HepG2 (cell line): Measurements from ENCODE around the gene NEURL2. TPM values are rescaled to one million over a fixed set of nuclear protein-coding genes. Genes with fewer than 3 reads are reported as not detected.

Experiments used
- BRF2 ChIP-seq: sonication (generic); formaldehyde crosslinking; IDR thresholded peaks from 2 replicates; pipeline ENCODE4 v1.8.1; 2022; ENCODE audit warnings: mild to moderate bottlenecking, missing genetic modification reagents
- CCAR2 ChIP-seq: fragments of 200-400 bp; formaldehyde crosslinking; optimal IDR thresholded peaks from 2 replicates; pipeline ENCODE3; 2018; ENCODE audit warnings: low read depth, mild to moderate bottlenecking, low read length, moderate library complexity
- DRAP1 ChIP-seq: IDR thresholded peaks from 2 replicates; pipeline ENCODE4 v1.6.1; 2016; ENCODE audit warnings: missing genetic modification reagents, missing compliant biosample characterization
- ELF4 ChIP-seq: sonication (generic); formaldehyde crosslinking; IDR thresholded peaks from 2 replicates; pipeline ENCODE4 v1.5.0; 2020; ENCODE audit warnings: missing genetic modification reagents, mild to moderate bottlenecking, moderate library complexity, borderline replicate concordance
- ELK4 ChIP-seq: sonication (generic); formaldehyde crosslinking; IDR thresholded peaks from 2 replicates; pipeline ENCODE4 v1.9.0; 2021; ENCODE audit warnings: missing genetic modification reagents, borderline replicate concordance
- FOXP1 ChIP-seq, 2 experiments: fragments of 450-650 bp in 1 of 2; IDR thresholded peaks; 2 replicates each; pipeline ENCODE4 v1.6.1; 2017 to 2018; ENCODE audit warnings: antibody characterized with exemption in 1 of 2
- FOXP4 ChIP-seq: sonication (generic); formaldehyde crosslinking; IDR thresholded peaks from 2 replicates; pipeline ENCODE4 v1.4.0; 2020; ENCODE audit warnings: missing genetic modification reagents
- GMEB1 ChIP-seq: sonication (generic); formaldehyde crosslinking; IDR thresholded peaks from 2 replicates; pipeline ENCODE4 v1.5.1; 2020; ENCODE audit warnings: missing genetic modification reagents, mild to moderate bottlenecking, borderline replicate concordance
- IKZF4 ChIP-seq: sonication (generic); formaldehyde crosslinking; IDR thresholded peaks from 2 replicates; pipeline ENCODE4 v1.5.1; 2020; ENCODE audit warnings: borderline replicate concordance, mild to moderate bottlenecking, low read depth, missing genetic modification reagents; ENCODE audit errors: not compliant biosample characterization
- JDP2 ChIP-seq: sonication (generic); formaldehyde crosslinking; IDR thresholded peaks from 2 replicates; pipeline ENCODE4 v1.8.1; 2022; ENCODE audit warnings: missing genetic modification reagents, borderline replicate concordance
- KLF16 ChIP-seq, 2 experiments: sonication (generic) in 1 of 2; formaldehyde crosslinking in 1 of 2; IDR thresholded peaks; 2 replicates each; pipeline versions ENCODE4 v1.6.1 to v1.8.0; 2016 to 2023; ENCODE audit warnings: missing genetic modification reagents in 2 of 2, missing compliant biosample characterization in 1 of 2
- MLLT10 ChIP-seq: sonication (generic); formaldehyde crosslinking; IDR thresholded peaks from 2 replicates; pipeline ENCODE4 v1.4.0; 2020; ENCODE audit warnings: missing genetic modification reagents
- NFE2 ChIP-seq: sonication (generic); formaldehyde crosslinking; IDR thresholded peaks from 2 replicates; pipeline ENCODE4 v1.4.0; 2020; ENCODE audit warnings: missing genetic modification reagents
- NFKBIZ ChIP-seq: IDR thresholded peaks from 2 replicates; pipeline ENCODE4 v1.6.1; 2018; ENCODE audit warnings: missing genetic modification reagents, missing compliant biosample characterization
- RAD51 ChIP-seq: fragments of 450-650 bp; IDR thresholded peaks from 2 replicates; pipeline ENCODE4 v1.6.1; 2016; ENCODE audit warnings: borderline replicate concordance
- SIN3B ChIP-seq: fragments of 150-350 bp; IDR thresholded peaks from 2 replicates; pipeline ENCODE4 v1.6.1; 2014; ENCODE audit warnings: low read length
- SMAD3 ChIP-seq: sonication (generic); formaldehyde crosslinking; IDR thresholded peaks from 2 replicates; pipeline ENCODE4 v1.4.0; 2020; ENCODE audit warnings: missing genetic modification reagents
- SRY ChIP-seq: sonication (generic); formaldehyde crosslinking; IDR thresholded peaks from 2 replicates; pipeline ENCODE4 v1.8.0; 2022; ENCODE audit warnings: mild to moderate bottlenecking, missing genetic modification reagents
- TRIM24 ChIP-seq: sonication (generic); formaldehyde crosslinking; IDR thresholded peaks from 2 replicates; pipeline ENCODE4 v1.8.0; 2022; ENCODE audit warnings: mild to moderate bottlenecking, missing genetic modification reagents
- ZBTB7A ChIP-seq: sonication (generic); formaldehyde crosslinking; IDR thresholded peaks from 2 replicates; pipeline ENCODE4 v1.8.0; 2022; ENCODE audit warnings: mild to moderate bottlenecking, missing genetic modification reagents
- ZFX ChIP-seq: sonication (generic); formaldehyde crosslinking; IDR thresholded peaks from 2 replicates; pipeline ENCODE4 v1.4.0; 2020; ENCODE audit warnings: mild to moderate bottlenecking, low read depth, missing genetic modification reagents, moderate library complexity
- ZNF317 ChIP-seq: sonication (generic); formaldehyde crosslinking; IDR thresholded peaks from 2 replicates; pipeline ENCODE4 v1.5.0; 2020; ENCODE audit warnings: mild to moderate bottlenecking, missing genetic modification reagents
- ZNF576 ChIP-seq: sonication (generic); formaldehyde crosslinking; IDR thresholded peaks from 2 replicates; pipeline ENCODE4 v1.4.0; 2020; ENCODE audit warnings: mild to moderate bottlenecking, missing genetic modification reagents
- ZNF652 ChIP-seq: IDR thresholded peaks from 2 replicates; pipeline ENCODE4 v1.6.1; 2016; ENCODE audit warnings: low read depth, borderline replicate concordance
- ZNF792 ChIP-seq: IDR thresholded peaks from 2 replicates; pipeline ENCODE4 v1.6.1; 2016
- polyA plus RNA-seq, 8 experiments: library from polyadenylated mRNA; depleted of rRNA in 3 of 8; stranded (reverse) in 7 of 8; unstranded in 1 of 8; fragments of >200 nt; fragmentation: Illumina TruSeq in 4 of 8; extraction: Trizol in 4 of 8; gene quantifications; 2 replicates each; pipeline versions ENCODE4 v1.2.1 to v1.2.3, GENCODE V29; 2011 to 2016; ENCODE audit warnings: low read depth in 4 of 8, missing spikeins in 1 of 8, mixed read lengths in 1 of 8; ENCODE audit not compliant: insufficient read depth in 1 of 8
- total RNA-seq, 5 experiments: library from RNA; depleted of rRNA; stranded (reverse); fragments of >200 nt; fragmentation: Illumina TruSeq; extraction: Trizol; gene quantifications; 2 replicates each; pipeline ENCODE4 v1.2.3, GENCODE V29; 2016; ENCODE audit warnings: low read depth in 1 of 5

The NEURL2 gene
- total and polyA plus RNA-seq, 2 of the 13 experiments (the other 11 are each of a cell fraction or from before 2014, with no cell fraction given) = 7.2 to 9.7 TPM

GRCh38 chr20:45934046-45934585 lies 43.1 kb upstream of the NEURL2 start (continued):
- TF ChIP-seq ELK4 (CRISPR knock-in tag) = no peak
- TF ChIP-seq SRY = no peak; the same call in 1 of the 2 replicates
- no peak for TF ChIP-seq RAD51
- no peak for TF ChIP-seq ZNF792 (CRISPR knock-in tag)
- TF ChIP-seq SIN3B = no peak
- no peak for TF ChIP-seq ZFX (CRISPR knock-in tag)
- no peak for TF ChIP-seq ELF4 (CRISPR knock-in tag)
- TF ChIP-seq MLLT10 = no peak
- no peak for TF ChIP-seq TRIM24 (CRISPR knock-in tag)
- no peak for TF ChIP-seq DRAP1 (CRISPR knock-in tag)
- TF ChIP-seq BRF2 (CRISPR knock-in tag) = peak; percentile 85; the same call in 1 of the 2 replicates
- peak; percentile 90; the same call in 1 of the 2 replicates for TF ChIP-seq GMEB1
- no peak for TF ChIP-seq NFKBIZ (CRISPR knock-in tag)
- TF ChIP-seq JDP2 (CRISPR knock-in tag) = no peak
- no peak for TF ChIP-seq NFE2
- no peak for TF ChIP-seq SMAD3
- no peak; the same call in 1 of the 2 replicates for TF ChIP-seq ZNF576
- no peak for TF ChIP-seq ZNF652 (CRISPR knock-in tag)
- TF ChIP-seq CCAR2 = no peak
- TF ChIP-seq FOXP1 (IDR thresholded peaks at IDR 0.05) = no peak
- no peak for TF ChIP-seq FOXP1 (CRISPR knock-in tag; IDR thresholded peaks at IDR 0.05)
- TF ChIP-seq ZNF317 (CRISPR knock-in tag) = no peak; the same call in 1 of the 2 replicates
- peak; percentile 55 for TF ChIP-seq IKZF4 (CRISPR knock-in tag)
- peak; percentile 96 for TF ChIP-seq ZBTB7A (CRISPR knock-in tag)
- no peak for TF ChIP-seq FOXP4 (CRISPR knock-in tag)
- no peak; a peak in 1 of 4 replicates for TF ChIP-seq KLF16 (CRISPR knock-in tag; IDR thresholded peaks at IDR 0.05)
